SK-N-SH treated with all-trans-retinoic acid at 6 μM for 48 hours (cell line): ENCODE measurements around the gene AGPAT3.

ENCODE experiments used
- BACH2 ChIP-seq: fragments of 250-450 bp; sonication (Bioruptor Pico); IDR thresholded peaks from 2 replicates; pipeline ENCODE4 v1.9.0; 2021; ENCODE audit warnings: mild to moderate bottlenecking, borderline replicate concordance
- ESRRG ChIP-seq: fragments of 250-450 bp; sonication (Bioruptor Pico); IDR thresholded peaks from 2 replicates; pipeline ENCODE4 v1.6.1; 2021; ENCODE audit warnings: mild to moderate bottlenecking
- GLIS3 ChIP-seq: fragments of 250-450 bp; sonication (Bioruptor Pico); IDR thresholded peaks from 2 replicates; pipeline ENCODE4 v1.5.0; 2020; ENCODE audit warnings: mild to moderate bottlenecking, moderate library complexity
- ISL1 ChIP-seq: fragments of 250-450 bp; sonication (Bioruptor Pico); IDR thresholded peaks from 2 replicates; pipeline ENCODE4 v2.1.2; 2022; ENCODE audit warnings: mild to moderate bottlenecking, moderate library complexity
- ZC3H10 ChIP-seq: fragments of 250-450 bp; sonication (Bioruptor Pico); IDR thresholded peaks from 2 replicates; pipeline ENCODE4 v1.5.1; 2021; ENCODE audit warnings: mild to moderate bottlenecking, moderate library complexity
- ZFP3 ChIP-seq: fragments of 250-450 bp; sonication (Bioruptor Pico); IDR thresholded peaks from 2 replicates; pipeline ENCODE4 v1.5.0; 2020; ENCODE audit warnings: mild to moderate bottlenecking, moderate library complexity
- ZFP30 ChIP-seq: fragments of 450-650 bp; formaldehyde crosslinking; IDR thresholded peaks from 2 replicates; pipeline ENCODE4 v1.5.0; 2022; ENCODE audit warnings: mild to moderate bottlenecking, moderate library complexity
- ZNF565 ChIP-seq: fragments of 450-650 bp; formaldehyde crosslinking; conservative IDR thresholded peaks from 2 replicates; pipeline ENCODE4 v1.5.0; 2020; ENCODE audit warnings: low read depth, mild to moderate bottlenecking, moderate library complexity
- ZNF70 ChIP-seq: fragments of 450-650 bp; formaldehyde crosslinking; IDR thresholded peaks from 2 replicates; pipeline ENCODE4 v1.5.0; 2020; ENCODE audit warnings: mild to moderate bottlenecking, moderate library complexity
- TF ChIP-seq, protein P1 (sequence below): fragments of 250-450 bp; sonication (Bioruptor Pico); IDR thresholded peaks from 2 replicates; pipeline ENCODE4 v1.8.0; 2020; ENCODE audit warnings: mild to moderate bottlenecking, moderate library complexity, borderline replicate concordance
- TF ChIP-seq, protein P2 (sequence below): fragments of 250-450 bp; sonication (Bioruptor Pico); IDR thresholded peaks from 2 replicates; pipeline ENCODE4 v1.8.0; 2021; ENCODE audit warnings: low read depth, mild to moderate bottlenecking, moderate library complexity, borderline replicate concordance
- TF ChIP-seq, protein P3 (sequence below): fragments of 250-450 bp; sonication (Bioruptor Pico); IDR thresholded peaks from 2 replicates; pipeline ENCODE4 v1.5.0; 2020; ENCODE audit warnings: mild to moderate bottlenecking, moderate library complexity

GRCh38 chr21:43917515-43918384 is 52.7 kb downstream of the AGPAT3 start:
- no peak for TF ChIP-seq ESRRG
- TF ChIP-seq, protein P1, sequence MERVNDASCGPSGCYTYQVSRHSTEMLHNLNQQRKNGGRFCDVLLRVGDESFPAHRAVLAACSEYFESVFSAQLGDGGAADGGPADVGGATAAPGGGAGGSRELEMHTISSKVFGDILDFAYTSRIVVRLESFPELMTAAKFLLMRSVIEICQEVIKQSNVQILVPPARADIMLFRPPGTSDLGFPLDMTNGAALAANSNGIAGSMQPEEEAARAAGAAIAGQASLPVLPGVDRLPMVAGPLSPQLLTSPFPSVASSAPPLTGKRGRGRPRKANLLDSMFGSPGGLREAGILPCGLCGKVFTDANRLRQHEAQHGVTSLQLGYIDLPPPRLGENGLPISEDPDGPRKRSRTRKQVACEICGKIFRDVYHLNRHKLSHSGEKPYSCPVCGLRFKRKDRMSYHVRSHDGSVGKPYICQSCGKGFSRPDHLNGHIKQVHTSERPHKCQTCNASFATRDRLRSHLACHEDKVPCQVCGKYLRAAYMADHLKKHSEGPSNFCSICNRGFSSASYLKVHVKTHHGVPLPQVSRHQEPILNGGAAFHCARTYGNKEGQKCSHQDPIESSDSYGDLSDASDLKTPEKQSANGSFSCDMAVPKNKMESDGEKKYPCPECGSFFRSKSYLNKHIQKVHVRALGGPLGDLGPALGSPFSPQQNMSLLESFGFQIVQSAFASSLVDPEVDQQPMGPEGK, result no peak
- TF ChIP-seq ZNF70 (CRISPR knock-in tag), result no peak
- TF ChIP-seq, protein P2, sequence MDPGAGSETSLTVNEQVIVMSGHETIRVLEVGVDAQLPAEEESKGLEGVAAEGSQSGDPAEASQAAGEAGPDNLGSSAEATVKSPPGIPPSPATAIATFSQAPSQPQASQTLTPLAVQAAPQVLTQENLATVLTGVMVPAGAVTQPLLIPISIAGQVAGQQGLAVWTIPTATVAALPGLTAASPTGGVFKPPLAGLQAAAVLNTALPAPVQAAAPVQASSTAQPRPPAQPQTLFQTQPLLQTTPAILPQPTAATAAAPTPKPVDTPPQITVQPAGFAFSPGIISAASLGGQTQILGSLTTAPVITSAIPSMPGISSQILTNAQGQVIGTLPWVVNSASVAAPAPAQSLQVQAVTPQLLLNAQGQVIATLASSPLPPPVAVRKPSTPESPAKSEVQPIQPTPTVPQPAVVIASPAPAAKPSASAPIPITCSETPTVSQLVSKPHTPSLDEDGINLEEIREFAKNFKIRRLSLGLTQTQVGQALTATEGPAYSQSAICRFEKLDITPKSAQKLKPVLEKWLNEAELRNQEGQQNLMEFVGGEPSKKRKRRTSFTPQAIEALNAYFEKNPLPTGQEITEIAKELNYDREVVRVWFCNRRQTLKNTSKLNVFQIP (CRISPR knock-in tag), result no peak
- no peak for TF ChIP-seq ZC3H10 (CRISPR knock-in tag)
- TF ChIP-seq ISL1 (CRISPR knock-in tag), result no peak
- TF ChIP-seq, protein P3, sequence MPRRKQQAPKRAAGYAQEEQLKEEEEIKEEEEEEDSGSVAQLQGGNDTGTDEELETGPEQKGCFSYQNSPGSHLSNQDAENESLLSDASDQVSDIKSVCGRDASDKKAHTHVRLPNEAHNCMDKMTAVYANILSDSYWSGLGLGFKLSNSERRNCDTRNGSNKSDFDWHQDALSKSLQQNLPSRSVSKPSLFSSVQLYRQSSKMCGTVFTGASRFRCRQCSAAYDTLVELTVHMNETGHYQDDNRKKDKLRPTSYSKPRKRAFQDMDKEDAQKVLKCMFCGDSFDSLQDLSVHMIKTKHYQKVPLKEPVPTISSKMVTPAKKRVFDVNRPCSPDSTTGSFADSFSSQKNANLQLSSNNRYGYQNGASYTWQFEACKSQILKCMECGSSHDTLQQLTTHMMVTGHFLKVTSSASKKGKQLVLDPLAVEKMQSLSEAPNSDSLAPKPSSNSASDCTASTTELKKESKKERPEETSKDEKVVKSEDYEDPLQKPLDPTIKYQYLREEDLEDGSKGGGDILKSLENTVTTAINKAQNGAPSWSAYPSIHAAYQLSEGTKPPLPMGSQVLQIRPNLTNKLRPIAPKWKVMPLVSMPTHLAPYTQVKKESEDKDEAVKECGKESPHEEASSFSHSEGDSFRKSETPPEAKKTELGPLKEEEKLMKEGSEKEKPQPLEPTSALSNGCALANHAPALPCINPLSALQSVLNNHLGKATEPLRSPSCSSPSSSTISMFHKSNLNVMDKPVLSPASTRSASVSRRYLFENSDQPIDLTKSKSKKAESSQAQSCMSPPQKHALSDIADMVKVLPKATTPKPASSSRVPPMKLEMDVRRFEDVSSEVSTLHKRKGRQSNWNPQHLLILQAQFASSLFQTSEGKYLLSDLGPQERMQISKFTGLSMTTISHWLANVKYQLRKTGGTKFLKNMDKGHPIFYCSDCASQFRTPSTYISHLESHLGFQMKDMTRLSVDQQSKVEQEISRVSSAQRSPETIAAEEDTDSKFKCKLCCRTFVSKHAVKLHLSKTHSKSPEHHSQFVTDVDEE (CRISPR knock-in tag), result no peak
- TF ChIP-seq ZNF565 (CRISPR knock-in tag), result no peak
- no peak for TF ChIP-seq ZFP30 (CRISPR knock-in tag)
- TF ChIP-seq ZFP3 (CRISPR knock-in tag), result no peak
- no peak for TF ChIP-seq BACH2 (CRISPR knock-in tag)
- no peak for TF ChIP-seq GLIS3 (CRISPR knock-in tag)
